ENCODE results near the gene SBNO1.

- TF ChIP-seq, protein P1, sequence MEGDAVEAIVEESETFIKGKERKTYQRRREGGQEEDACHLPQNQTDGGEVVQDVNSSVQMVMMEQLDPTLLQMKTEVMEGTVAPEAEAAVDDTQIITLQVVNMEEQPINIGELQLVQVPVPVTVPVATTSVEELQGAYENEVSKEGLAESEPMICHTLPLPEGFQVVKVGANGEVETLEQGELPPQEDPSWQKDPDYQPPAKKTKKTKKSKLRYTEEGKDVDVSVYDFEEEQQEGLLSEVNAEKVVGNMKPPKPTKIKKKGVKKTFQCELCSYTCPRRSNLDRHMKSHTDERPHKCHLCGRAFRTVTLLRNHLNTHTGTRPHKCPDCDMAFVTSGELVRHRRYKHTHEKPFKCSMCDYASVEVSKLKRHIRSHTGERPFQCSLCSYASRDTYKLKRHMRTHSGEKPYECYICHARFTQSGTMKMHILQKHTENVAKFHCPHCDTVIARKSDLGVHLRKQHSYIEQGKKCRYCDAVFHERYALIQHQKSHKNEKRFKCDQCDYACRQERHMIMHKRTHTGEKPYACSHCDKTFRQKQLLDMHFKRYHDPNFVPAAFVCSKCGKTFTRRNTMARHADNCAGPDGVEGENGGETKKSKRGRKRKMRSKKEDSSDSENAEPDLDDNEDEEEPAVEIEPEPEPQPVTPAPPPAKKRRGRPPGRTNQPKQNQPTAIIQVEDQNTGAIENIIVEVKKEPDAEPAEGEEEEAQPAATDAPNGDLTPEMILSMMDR (IDR thresholded peaks at IDR 0.05; ENCODE audit: insufficient read depth, low read depth, low read length), result no peak
- no peak for TF ChIP-seq EZH2 (IDR thresholded peaks at IDR 0.05; ENCODE audit: insufficient read depth, low read length)
These were observed 103.5 kb downstream of the SBNO1 start for GRCh38 chr12:123261196-123261595.

Measured in astrocyte (in vitro differentiated cells and primary cell).